ENCODE measurements around the gene KNTC1.

The KNTC1 gene

DNA sequence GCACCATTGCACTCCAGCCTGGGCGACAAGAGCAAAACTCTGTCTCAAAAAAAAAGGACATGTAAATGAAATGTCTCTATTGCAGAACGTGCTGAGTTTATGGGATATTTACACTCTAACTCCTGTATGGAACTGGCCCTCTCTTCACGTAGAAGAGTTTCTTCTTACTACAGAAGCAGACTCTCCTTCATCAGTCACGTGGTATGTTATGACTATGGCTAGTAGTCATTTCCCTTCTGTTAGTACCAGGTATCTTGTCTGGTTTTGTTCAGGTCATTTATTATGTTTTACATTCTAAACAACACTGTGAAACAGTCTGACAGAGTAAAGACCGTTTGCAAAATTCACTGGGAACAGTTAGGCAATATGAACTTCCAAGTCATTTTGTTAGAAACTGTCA is 20.3 kb downstream of the KNTC1 start:
- TF ChIP-seq POLR2AphosphoS5 (IDR thresholded peaks at IDR 0.05; ENCODE audit: low read depth, low read length) = no peak
- TF ChIP-seq FOXP2 (optimal IDR thresholded peaks at IDR 0.05; ENCODE audit: borderline replicate concordance, extremely low read depth, extremely low read length, insufficient read depth) = no peak
- no peak for TF ChIP-seq TAF1 (IDR thresholded peaks at IDR 0.05; ENCODE audit: borderline replicate concordance, insufficient read depth, low read length)
- TF ChIP-seq, protein P1, sequence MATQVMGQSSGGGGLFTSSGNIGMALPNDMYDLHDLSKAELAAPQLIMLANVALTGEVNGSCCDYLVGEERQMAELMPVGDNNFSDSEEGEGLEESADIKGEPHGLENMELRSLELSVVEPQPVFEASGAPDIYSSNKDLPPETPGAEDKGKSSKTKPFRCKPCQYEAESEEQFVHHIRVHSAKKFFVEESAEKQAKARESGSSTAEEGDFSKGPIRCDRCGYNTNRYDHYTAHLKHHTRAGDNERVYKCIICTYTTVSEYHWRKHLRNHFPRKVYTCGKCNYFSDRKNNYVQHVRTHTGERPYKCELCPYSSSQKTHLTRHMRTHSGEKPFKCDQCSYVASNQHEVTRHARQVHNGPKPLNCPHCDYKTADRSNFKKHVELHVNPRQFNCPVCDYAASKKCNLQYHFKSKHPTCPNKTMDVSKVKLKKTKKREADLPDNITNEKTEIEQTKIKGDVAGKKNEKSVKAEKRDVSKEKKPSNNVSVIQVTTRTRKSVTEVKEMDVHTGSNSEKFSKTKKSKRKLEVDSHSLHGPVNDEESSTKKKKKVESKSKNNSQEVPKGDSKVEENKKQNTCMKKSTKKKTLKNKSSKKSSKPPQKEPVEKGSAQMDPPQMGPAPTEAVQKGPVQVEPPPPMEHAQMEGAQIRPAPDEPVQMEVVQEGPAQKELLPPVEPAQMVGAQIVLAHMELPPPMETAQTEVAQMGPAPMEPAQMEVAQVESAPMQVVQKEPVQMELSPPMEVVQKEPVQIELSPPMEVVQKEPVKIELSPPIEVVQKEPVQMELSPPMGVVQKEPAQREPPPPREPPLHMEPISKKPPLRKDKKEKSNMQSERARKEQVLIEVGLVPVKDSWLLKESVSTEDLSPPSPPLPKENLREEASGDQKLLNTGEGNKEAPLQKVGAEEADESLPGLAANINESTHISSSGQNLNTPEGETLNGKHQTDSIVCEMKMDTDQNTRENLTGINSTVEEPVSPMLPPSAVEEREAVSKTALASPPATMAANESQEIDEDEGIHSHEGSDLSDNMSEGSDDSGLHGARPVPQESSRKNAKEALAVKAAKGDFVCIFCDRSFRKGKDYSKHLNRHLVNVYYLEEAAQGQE (IDR thresholded peaks at IDR 0.05; ENCODE audit: insufficient read depth in 1 of 2, low read depth in 2 of 2, low read length in 2 of 2) = no peak
- TF ChIP-seq SIN3A (IDR thresholded peaks at IDR 0.05; ENCODE audit: borderline replicate concordance, insufficient read depth, low read length) = no peak

DNA sequence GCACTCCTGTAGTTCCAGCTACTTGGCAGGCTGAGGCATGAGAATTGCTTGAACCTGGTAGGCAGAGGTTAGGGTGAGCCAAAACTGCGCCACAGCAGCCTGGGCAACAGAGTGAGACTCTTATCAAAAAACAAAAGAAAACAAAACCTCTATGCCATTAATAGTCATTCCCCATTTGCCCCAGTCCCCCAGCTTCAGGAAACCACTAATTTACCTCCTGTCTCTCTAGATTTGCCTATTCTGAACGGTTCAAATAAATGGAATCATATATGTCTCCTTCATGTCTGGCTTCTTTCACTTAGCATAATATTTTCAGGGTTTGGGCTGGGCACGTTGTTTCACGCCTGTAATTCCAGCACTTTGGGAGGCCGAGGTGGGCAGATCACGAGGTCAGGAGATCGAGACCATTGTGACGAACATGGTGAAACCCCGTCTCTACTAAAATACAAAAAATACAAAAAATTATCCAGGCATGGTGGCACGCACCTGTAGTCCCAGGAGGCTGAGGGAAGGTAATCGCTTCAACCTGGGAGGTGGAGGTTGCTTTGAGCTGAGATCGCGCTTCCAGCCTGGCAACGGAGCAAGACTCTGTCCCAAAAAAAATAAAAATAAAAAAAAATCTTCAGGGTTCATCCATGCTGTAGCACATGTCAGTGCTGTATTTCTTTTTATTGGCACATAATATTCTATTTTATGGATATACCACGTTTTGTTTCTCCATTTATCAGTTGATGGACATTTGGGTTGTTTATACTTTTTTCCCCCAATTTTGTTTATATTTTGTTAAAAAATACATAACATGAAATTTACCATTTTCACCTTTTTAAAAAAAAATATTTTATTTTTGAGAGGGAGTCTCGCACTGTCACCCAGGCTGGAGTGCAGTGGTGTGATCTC is 31.9 kb downstream of the KNTC1 start:
- TF ChIP-seq TAF1 (IDR thresholded peaks at IDR 0.05; ENCODE audit: borderline replicate concordance, insufficient read depth, low read length) (no peak), POLR2AphosphoS5 (IDR thresholded peaks at IDR 0.05; ENCODE audit: low read depth, low read length) (no peak), FOXP2 (optimal IDR thresholded peaks at IDR 0.05; ENCODE audit: borderline replicate concordance, extremely low read depth, extremely low read length, insufficient read depth) (no peak), SIN3A (IDR thresholded peaks at IDR 0.05; ENCODE audit: borderline replicate concordance, insufficient read depth, low read length) (no peak)
- TF ChIP-seq, protein P1 (IDR thresholded peaks at IDR 0.05; ENCODE audit: insufficient read depth in 1 of 2, low read depth in 2 of 2, low read length in 2 of 2) = no peak

GRCh38 chr12:122560138-122560537 is 33.1 kb downstream of the KNTC1 start:
- TF ChIP-seq, protein P1 (IDR thresholded peaks at IDR 0.05; ENCODE audit: insufficient read depth in 1 of 2, low read depth in 2 of 2, low read length in 2 of 2) = no peak
- TF ChIP-seq SIN3A (IDR thresholded peaks at IDR 0.05; ENCODE audit: borderline replicate concordance, insufficient read depth, low read length) = no peak
- TF ChIP-seq POLR2AphosphoS5 (IDR thresholded peaks at IDR 0.05; ENCODE audit: low read depth, low read length) = no peak
- no peak for TF ChIP-seq TAF1 (IDR thresholded peaks at IDR 0.05; ENCODE audit: borderline replicate concordance, insufficient read depth, low read length)
- TF ChIP-seq FOXP2 (optimal IDR thresholded peaks at IDR 0.05; ENCODE audit: borderline replicate concordance, extremely low read depth, extremely low read length, insufficient read depth) = no peak

- no peak for TF ChIP-seq FOXP2 (optimal IDR thresholded peaks at IDR 0.05; ENCODE audit: borderline replicate concordance, extremely low read depth, extremely low read length, insufficient read depth)
- TF ChIP-seq, protein P1 (IDR thresholded peaks at IDR 0.05; ENCODE audit: insufficient read depth in 1 of 2, low read depth in 2 of 2, low read length in 2 of 2) = no peak
- TF ChIP-seq POLR2AphosphoS5 (IDR thresholded peaks at IDR 0.05; ENCODE audit: low read depth, low read length) = no peak
- TF ChIP-seq SIN3A (IDR thresholded peaks at IDR 0.05; ENCODE audit: borderline replicate concordance, insufficient read depth, low read length) = no peak
- no peak for TF ChIP-seq TAF1 (IDR thresholded peaks at IDR 0.05; ENCODE audit: borderline replicate concordance, insufficient read depth, low read length)
Observed at GRCh38 chr12:122563361-122563760, 36.3 kb downstream of the KNTC1 start.

All from PFSK-1 (cell line).